H1 (cell line): ENCODE data around the gene RGS3. TPM values are rescaled to one million over a fixed set of nuclear protein-coding genes. Genes with fewer than 3 reads are reported as not detected.

Source experiments
- CTCF ChIA-PET: fragments of 300-600 bp; sonication (Branson Sonifier 250); formaldehyde crosslinking; loops from one replicate; lab custom pipeline; 2021; ENCODE audit not compliant: partially characterized antibody; lab: Charles Lee
- POLR2A ChIA-PET: fragments of 300-600 bp; sonication (Branson Sonifier 250); formaldehyde crosslinking; loops from one replicate; lab custom pipeline; 2021; ENCODE audit warnings: inconsistent platforms; ENCODE audit not compliant: partially characterized antibody; lab: Charles Lee
- DNase-seq, 2 experiments: peaks; one replicate each; pipeline versions ENCODE4 v3.0.0 to v3.0.0-alpha.2; 2010 to 2022; ENCODE audit warnings: low spot score in 2 of 2, low read depth in 1 of 2, mixed read lengths in 1 of 2
- FAIRE-seq: peaks from 2 replicates; lab custom pipeline; 2011; peaks lifted over from hg19 to GRCh38; lab: Jason Lieb, UNC
- H2AFZ ChIP-seq: 2 replicates; pipeline ENCODE4 v1.8.1; 2012; ENCODE audit warnings: low read length, inconsistent platforms
- H2AK5ac ChIP-seq: 2 replicates; pipeline ENCODE4 v1.6.1; 2013; ENCODE audit warnings: low read depth, low read length
- H2BK120ac ChIP-seq: replicated peaks from 2 replicates; pipeline ENCODE3; 2013; ENCODE audit warnings: low read depth, low read length, inconsistent platforms
- H2BK12ac ChIP-seq: 2 replicates; pipeline ENCODE4 v1.6.1; 2013; ENCODE audit warnings: low read depth, low read length
- H2BK15ac ChIP-seq: 2 replicates; pipeline ENCODE4 v1.6.1; 2013; ENCODE audit warnings: low read length
- H2BK20ac ChIP-seq: 2 replicates; pipeline ENCODE4 v1.6.1; 2013; ENCODE audit warnings: low read length
- H2BK5ac ChIP-seq: 2 replicates; pipeline ENCODE4 v1.6.1; 2013; ENCODE audit warnings: low read depth, low read length
- H3K14ac ChIP-seq: 2 replicates; pipeline ENCODE4 v1.6.1; 2013; ENCODE audit warnings: inconsistent platforms; ENCODE audit not compliant: insufficient read length
- H3K18ac ChIP-seq: 2 replicates; pipeline ENCODE4 v1.6.1; 2013; ENCODE audit warnings: low read length; ENCODE audit errors: extremely low read depth
- H3K23ac ChIP-seq: 2 replicates; pipeline ENCODE4 v1.6.1; 2013; ENCODE audit warnings: inconsistent platforms; ENCODE audit not compliant: insufficient read length
- H3K23me2 ChIP-seq: 2 replicates; pipeline ENCODE4 v1.6.1; 2013; ENCODE audit warnings: low read depth, low read length
- H3K27ac ChIP-seq: 2 replicates; pipeline ENCODE4 v1.6.1; 2011; ENCODE audit warnings: low read depth, low read length, inconsistent platforms
- H3K27me3 ChIP-seq, 4 experiments: replicated peaks in 1 of 4; 1 replicate in 1 of 4; 2 replicates in 3 of 4; pipeline versions ENCODE4 v1.6.1 to v1.8.1; 2011 to 2013; ENCODE audit warnings: low read length in 3 of 4, mild to moderate bottlenecking in 3 of 4, inconsistent platforms in 2 of 4, mixed read lengths in 2 of 4, moderate library complexity in 1 of 4; ENCODE audit not compliant: control insufficient read depth in 3 of 4, insufficient read depth in 3 of 4; ENCODE audit errors: extremely low read depth in 1 of 4
- H3K36me3 ChIP-seq, 4 experiments: 2 replicates each; pipeline versions ENCODE4 v1.6.1 to v1.8.1; 2011 to 2013; ENCODE audit warnings: mild to moderate bottlenecking in 4 of 4, low read length in 3 of 4, moderate library complexity in 2 of 4, control low read depth in 1 of 4, inconsistent platforms in 1 of 4; ENCODE audit not compliant: insufficient read depth in 4 of 4, control insufficient read depth in 2 of 4
- H3K4ac ChIP-seq: replicated peaks from 2 replicates; pipeline ENCODE3; 2013; ENCODE audit warnings: low read length, low read depth, mixed read lengths, inconsistent platforms; ENCODE audit not compliant: insufficient read length
- H3K4me1 ChIP-seq, 4 experiments: replicated peaks in 1 of 4; 1 replicate in 1 of 4; 2 replicates in 3 of 4; pipeline versions ENCODE4 v1.6.1 to v1.8.1; 2011 to 2013; ENCODE audit warnings: low read length in 3 of 4, inconsistent platforms in 2 of 4, mixed read lengths in 1 of 4; ENCODE audit not compliant: insufficient read depth in 4 of 4, control insufficient read depth in 3 of 4
- H3K4me2 ChIP-seq, 2 experiments: 2 replicates each; pipeline versions ENCODE4 v1.6.1 to v1.8.1; 2011 to 2013; ENCODE audit warnings: low read depth in 2 of 2, low read length in 2 of 2, control low read depth in 1 of 2, inconsistent platforms in 1 of 2, mild to moderate bottlenecking in 1 of 2; ENCODE audit not compliant: insufficient read depth in 1 of 2
- H3K4me3 ChIP-seq, 4 experiments: fragments of 200-600, 300-600 bp in 1 of 4; sonication (generic), shearing (Covaris generic), sonication (Bioruptor Twin) in 1 of 4; 2 replicates each; pipeline versions ENCODE4 v1.5.1 to v1.8.1; 2011 to 2016; ENCODE audit warnings: low read length in 4 of 4, low read depth in 3 of 4, control low read depth in 2 of 4, inconsistent platforms in 2 of 4, mild to moderate bottlenecking in 2 of 4, mixed read lengths in 1 of 4, moderate library complexity in 1 of 4; ENCODE audit not compliant: insufficient read depth in 2 of 4; ENCODE audit errors: extremely low read depth in 1 of 4
- H3K56ac ChIP-seq: replicated peaks from 2 replicates; pipeline ENCODE3; 2013; ENCODE audit warnings: low read depth, mild to moderate bottlenecking, mixed read lengths, low read length, inconsistent platforms; ENCODE audit not compliant: insufficient read length
- H3K79me1 ChIP-seq: 2 replicates; pipeline ENCODE4 v1.6.1; 2013; ENCODE audit warnings: low read depth, low read length, control low read depth
- H3K79me2 ChIP-seq, 2 experiments: 2 replicates each; pipeline versions ENCODE4 v1.6.1 to v1.8.1; 2012 to 2013; ENCODE audit warnings: low read length in 2 of 2, mild to moderate bottlenecking in 2 of 2, inconsistent platforms in 1 of 2; ENCODE audit not compliant: insufficient read depth in 2 of 2, control insufficient read depth in 1 of 2
- H3K9ac ChIP-seq, 4 experiments: replicated peaks in 1 of 4; 1 replicate in 1 of 4; 2 replicates in 3 of 4; pipeline versions ENCODE4 v1.6.1 to v1.8.1; 2011 to 2013; ENCODE audit warnings: low read depth in 3 of 4, low read length in 3 of 4, control low read depth in 2 of 4, mild to moderate bottlenecking in 2 of 4, moderate library complexity in 2 of 4, inconsistent platforms in 1 of 4; ENCODE audit errors: extremely low read depth in 1 of 4
- H3K9me3 ChIP-seq, 2 experiments: 2 replicates each; pipeline versions ENCODE4 v1.6.1 to v1.8.1; 2012 to 2013; ENCODE audit warnings: mild to moderate bottlenecking in 2 of 2, moderate library complexity in 2 of 2, control low read depth in 1 of 2, inconsistent platforms in 1 of 2, low read depth in 1 of 2, low read length in 1 of 2, mixed read lengths in 1 of 2; ENCODE audit not compliant: insufficient read depth in 2 of 2
- H4K20me1 ChIP-seq, 2 experiments: replicated peaks in 1 of 2; 2 replicates each; pipeline versions ENCODE3 to v1.8.1; 2011 to 2013; ENCODE audit warnings: inconsistent platforms in 2 of 2, low read length in 2 of 2, mild to moderate bottlenecking in 1 of 2; ENCODE audit not compliant: insufficient read depth in 2 of 2, control insufficient read depth in 1 of 2
- H4K5ac ChIP-seq: 2 replicates; pipeline ENCODE4 v1.6.1; 2013; ENCODE audit warnings: low read length, low read depth, mixed read lengths, inconsistent platforms; ENCODE audit not compliant: insufficient read length
- H4K8ac ChIP-seq: 2 replicates; pipeline ENCODE4 v1.8.0; 2013; ENCODE audit warnings: mild to moderate bottlenecking, moderate library complexity, low read length, inconsistent platforms; ENCODE audit not compliant: insufficient read depth; ENCODE audit errors: extremely low read depth
- H4K91ac ChIP-seq: replicated peaks from 2 replicates; pipeline ENCODE3; 2013; ENCODE audit warnings: low read length, mixed read lengths, inconsistent platforms; ENCODE audit not compliant: insufficient read length
- RAD21 ChIP-seq, 2 experiments: IDR thresholded peaks in 1 of 2; conservative IDR thresholded peaks in 1 of 2; 2 replicates each; pipeline ENCODE4 v1.6.1; 2011; ENCODE audit warnings: low read depth in 2 of 2, low read length in 2 of 2, improper control_type of control experiment in 1 of 2, inconsistent platforms in 1 of 2, mild to moderate bottlenecking in 1 of 2, moderate library complexity in 1 of 2
- SIN3A ChIP-seq, 2 experiments: IDR thresholded peaks in 1 of 2; conservative IDR thresholded peaks in 1 of 2; 2 replicates each; pipeline ENCODE4 v1.6.1; 2011 to 2012; ENCODE audit warnings: low read length in 2 of 2, improper control_type of control experiment in 1 of 2, low read depth in 1 of 2, mild to moderate bottlenecking in 1 of 2
- WGBS, 2 experiments: shearing (Covaris generic) in 1 of 2; methylation state at CpG; one replicate each; pipeline versions ENCODE4 v1.1.6 to v1.1.7; 2013 to 2015; ENCODE audit warnings: low lambda C conversion rate in 2 of 2, mixed read lengths in 2 of 2, inconsistent platforms in 1 of 2, low coverage in 1 of 2, missing lambda C conversion rate in 1 of 2; ENCODE audit not compliant: insufficient replicate concordance in 2 of 2, insufficient coverage in 1 of 2, insufficient read length in 1 of 2; ENCODE audit errors: extremely low coverage in 1 of 2, missing lambda C conversion rate in 1 of 2; 5-methylcytosine and 5-hydroxymethylcytosine counted together
- polyA plus RNA-seq, 7 experiments: library from polyadenylated mRNA; depleted of rRNA in 3 of 7; stranded (reverse) in 5 of 7; unstranded in 2 of 7; fragments of >200 nt in 5 of 7; fragments of 200-250 nt in 2 of 7; gene quantifications; 1 replicate in 5 of 7; 2 replicates in 1 of 7; 4 replicates in 1 of 7; pipeline versions ENCODE4 v1.2.1 to v1.2.3, GENCODE V29; 2011 to 2013; ENCODE audit warnings: missing spikeins in 2 of 7, mixed read lengths in 2 of 7
- total RNA-seq: library from RNA; stranded (reverse); fragmentation: NEBNext Ultra II Directional; extraction: Animal tissue kit (Norgen Biotek cat#: 25700); gene quantifications from 2 replicates; pipeline ENCODE4 v1.2.1, GENCODE V29; 2021
- TF ChIP-seq, protein P1 (sequence below), 3 experiments: IDR thresholded peaks; 1 replicate in 2 of 3; 2 replicates in 1 of 3; pipeline versions ENCODE4 v1.5.1 to v1.6.1; 2011; ENCODE audit warnings: low read length in 3 of 3, mild to moderate bottlenecking in 3 of 3, inconsistent platforms in 2 of 3, low read depth in 1 of 3, moderate library complexity in 1 of 3; ENCODE audit not compliant: insufficient read depth in 1 of 3; ENCODE audit errors: control extremely low read depth in 1 of 3

RGS3 gene
- total and polyA plus RNA-seq, 2 of the 8 experiments (the other 6 are each of a cell fraction or from before 2014, with no cell fraction given), result 12.6 to 18.2 TPM

GRCh38 chr9:113508111-113508749 is 44.7 kb downstream of the RGS3 start:
- Histone ChIP-seq H3K79me1 (0 out of 2 replicates have a peak, but pooled peaks cover 2% of the 10 kb centered on the region), H2BK15ac (no peak overlapping the region), H3K9ac (no peak overlapping the region), H3K36me3 (no peaks in the 10 kb centered on the region), H3K4me3 (no peak overlapping the region), H2AK5ac (no peak overlapping the region), H4K8ac (no peak overlapping the region), H3K23ac (no peak overlapping the region), H3K79me2 (no peaks in the 10 kb centered on the region), H3K56ac (no peak overlapping the region), H4K5ac (no peak overlapping the region), H3K4me2 (no peak overlapping the region), H4K91ac (no peak overlapping the region), H3K18ac (no peak overlapping the region), H3K4me1 (peaks cover 6 to 10% (median 8%) of the 10 kb centered on the region in 4 experiments), H3K23me2 (no peaks in the 10 kb centered on the region), H2BK5ac (no peak overlapping the region), H3K14ac (no peak overlapping the region), H2BK12ac (no peak overlapping the region), H4K20me1 (no peaks in the 10 kb centered on the region), H2BK20ac (no peak overlapping the region), H3K9me3 (no peaks in the 10 kb centered on the region), H2BK120ac (no peak overlapping the region), H2AFZ (no peak overlapping the region), H3K27me3 (no peaks in the 10 kb centered on the region), H3K27ac (no peak overlapping the region), H3K4ac (no peak overlapping the region)
- ChIA-PET CTCF (interaction anchor here (0.6 to 5.8 kb wide), 36 partner anchors 9 to 169 kb away, joined by 3 to 67 read pairs (median 4); partner anchors contain the start of genes RGS3 and WDR31), POLR2A (no interaction called here)
- peak; percentile 42 for FAIRE-seq
- TF ChIP-seq SIN3A (conservative IDR thresholded peaks at IDR 0.05 in 1 of 2, IDR thresholded peaks at IDR 0.05 in 1 of 2; ENCODE audit: low read depth in 1 of 2, low read length in 2 of 2) (no peak), RAD21 (IDR thresholded peaks at IDR 0.05 in 1 of 2, conservative IDR thresholded peaks at IDR 0.05 in 1 of 2; ENCODE audit: low read depth in 2 of 2, low read length in 2 of 2) (peak; percentile 34 to 58; a peak in 3 of 4 replicates)
- TF ChIP-seq, protein P1, sequence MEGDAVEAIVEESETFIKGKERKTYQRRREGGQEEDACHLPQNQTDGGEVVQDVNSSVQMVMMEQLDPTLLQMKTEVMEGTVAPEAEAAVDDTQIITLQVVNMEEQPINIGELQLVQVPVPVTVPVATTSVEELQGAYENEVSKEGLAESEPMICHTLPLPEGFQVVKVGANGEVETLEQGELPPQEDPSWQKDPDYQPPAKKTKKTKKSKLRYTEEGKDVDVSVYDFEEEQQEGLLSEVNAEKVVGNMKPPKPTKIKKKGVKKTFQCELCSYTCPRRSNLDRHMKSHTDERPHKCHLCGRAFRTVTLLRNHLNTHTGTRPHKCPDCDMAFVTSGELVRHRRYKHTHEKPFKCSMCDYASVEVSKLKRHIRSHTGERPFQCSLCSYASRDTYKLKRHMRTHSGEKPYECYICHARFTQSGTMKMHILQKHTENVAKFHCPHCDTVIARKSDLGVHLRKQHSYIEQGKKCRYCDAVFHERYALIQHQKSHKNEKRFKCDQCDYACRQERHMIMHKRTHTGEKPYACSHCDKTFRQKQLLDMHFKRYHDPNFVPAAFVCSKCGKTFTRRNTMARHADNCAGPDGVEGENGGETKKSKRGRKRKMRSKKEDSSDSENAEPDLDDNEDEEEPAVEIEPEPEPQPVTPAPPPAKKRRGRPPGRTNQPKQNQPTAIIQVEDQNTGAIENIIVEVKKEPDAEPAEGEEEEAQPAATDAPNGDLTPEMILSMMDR (IDR thresholded peaks at IDR 0.05; ENCODE audit: control extremely low read depth in 1 of 3, insufficient read depth in 1 of 3, low read depth in 1 of 3, low read length in 3 of 3), result peak; percentile 45 to 70 (median 50)
- DNase-seq, result peak in 1 of 2 experiments; percentile 83
- WGBS, 2 experiments, result 86% methylated on average over 10 of the region's 10 CpGs; no CpG with 5 or more reads in 1 of the 2 experiments
